A549 (cell line): ENCODE results near the gene CAMKMT.

ENCODE experiments used
- CHD4 ChIP-seq: fragments of 200-600 bp; sonication (generic); IDR thresholded peaks from 2 replicates; pipeline ENCODE4 v1.6.1; 2016; ENCODE audit warnings: antibody characterized with exemption, mild to moderate bottlenecking, borderline replicate concordance
- PHF8 ChIP-seq: fragments of 200-600 bp; sonication (generic); IDR thresholded peaks from 2 replicates; pipeline ENCODE4 v1.6.1; 2016; ENCODE audit warnings: low read depth, mild to moderate bottlenecking, antibody characterized with exemption, moderate library complexity, borderline replicate concordance
- POLR2A ChIP-seq: IDR thresholded peaks from 2 replicates; pipeline ENCODE4 v1.6.1; 2012; ENCODE audit warnings: mild to moderate bottlenecking, low read length

DNA sequence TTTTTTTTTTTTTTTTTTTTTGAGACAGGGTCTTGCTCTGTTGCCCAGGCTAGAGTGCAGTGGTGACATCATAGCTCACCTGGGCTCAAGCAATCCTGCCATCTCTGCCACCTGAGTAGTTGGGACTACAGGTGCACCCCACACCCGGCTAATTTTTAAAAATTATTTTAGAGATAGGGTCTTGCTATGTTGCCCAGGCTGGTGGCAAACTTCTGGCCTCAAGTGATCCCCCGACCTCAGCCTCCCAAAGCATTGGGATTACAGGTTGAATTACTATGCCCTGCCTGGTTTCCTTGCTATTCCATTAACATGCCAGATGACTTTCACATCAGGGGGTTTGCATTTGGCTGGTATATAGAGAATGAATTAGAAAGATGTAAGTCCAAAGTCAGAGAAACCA, 253.2 kb downstream of the CAMKMT start:
- TF ChIP-seq PHF8 (no peak), CHD4 (no peak), POLR2A (no peak)
